NCI-H1694 treated with DMSO at 0.1 percent for 48 hours (cell line): ENCODE measurements around the gene CLDN9.

Experiments used
- DNase-seq: peaks from one replicate; lab custom pipeline; 2025; lab: John Stamatoyannopoulos, UW

CLDN9 gene

GRCh38 chr16:2996298-2996697 is 16.4 kb upstream of the CLDN9 start:
- DNase-seq: no peak

- no peak for DNase-seq
Observed at GRCh38 chr16:2999929-3000328, 12.8 kb upstream of the CLDN9 start.

GRCh38 chr16:3000540-3000939 is 12.2 kb upstream of the CLDN9 start:
- no peak for DNase-seq

- no peak for DNase-seq
Observed at GRCh38 chr16:3001316-3001715, 11.4 kb upstream of the CLDN9 start.

GRCh38 chr16:3003582-3004270 is 9.0 kb upstream of the CLDN9 start:
- DNase-seq: peak; percentile 97

- no peak for DNase-seq
Observed at GRCh38 chr16:3004319-3004718, 8.4 kb upstream of the CLDN9 start.

GRCh38 chr16:3004781-3005284 is 7.9 kb upstream of the CLDN9 start:
- DNase-seq: no peak

- DNase-seq: no peak
Observed at GRCh38 chr16:3007059-3007956, 5.4 kb upstream of the CLDN9 start.

- no peak for DNase-seq
Observed at GRCh38 chr16:3007957-3008689, 4.6 kb upstream of the CLDN9 start.

GRCh38 chr16:3008690-3009037 is 4.1 kb upstream of the CLDN9 start:
- no peak for DNase-seq

GRCh38 chr16:3009568-3010390 is 2.9 kb upstream of the CLDN9 start:
- no peak for DNase-seq

GRCh38 chr16:3010510-3010909 is 2.2 kb upstream of the CLDN9 start:
- no peak for DNase-seq

GRCh38 chr16:3012246-3012645 is 477 bp upstream of the CLDN9 start:
- no peak for DNase-seq

GRCh38 chr16:3013491-3013951 is 798 bp downstream of the CLDN9 start:
- DNase-seq: no peak

- no peak for DNase-seq
Observed at GRCh38 chr16:3013998-3014690, 1.4 kb downstream of the CLDN9 start.

- no peak for DNase-seq
Observed at GRCh38 chr16:3014971-3015370, 2.2 kb downstream of the CLDN9 start.

- no peak for DNase-seq
Observed at GRCh38 chr16:3015865-3016521, 3.3 kb downstream of the CLDN9 start.

GRCh38 chr16:3017344-3017743 is 4.6 kb downstream of the CLDN9 start:
- no peak for DNase-seq

GRCh38 chr16:3017794-3018506 is 5.2 kb downstream of the CLDN9 start, which contains the start of gene CLDN6:
CLDN6 (minus strand) TSS chr16:3018183; CDS start chr16:3016021, 2,162 bp downstream.
- DNase-seq: peak; percentile 21
